DMS114 treated with DMSO at 0.1 percent for 48 hours (cell line): ENCODE data around the gene THEMIS.
"Not testable (repeated sequence)": the region's sequence is repeated elsewhere in the genome, so short reads cannot be mapped to it uniquely, and the experiment has no call there.

Experiments
- DNase-seq: peaks from one replicate; lab custom pipeline; 2025; ENCODE audit not compliant: unreplicated experiment; lab: John Stamatoyannopoulos, UW

THEMIS gene

GRCh38 chr6:127900935-127901334 is at the start of gene THEMIS:
Gene THEMIS (minus strand): TSS chr6:127901058. CDS start chr6:127900932, 126 bp downstream.
- no peak for DNase-seq

GRCh38 chr6:127949251-127949650 is 48.4 kb upstream of the THEMIS start:
- DNase-seq = no peak

GRCh38 chr6:127946388-127946787 is 45.5 kb upstream of the THEMIS start:
- DNase-seq = no peak

- DNase-seq = no peak
Measured at GRCh38 chr6:127945434-127946097, 44.7 kb upstream of the THEMIS start.

- DNase-seq = no peak
Measured at GRCh38 chr6:127941228-127941627, 40.4 kb upstream of the THEMIS start.

GRCh38 chr6:127939442-127940066 is 38.7 kb upstream of the THEMIS start:
- DNase-seq = no peak

GRCh38 chr6:127938701-127939100 is 37.8 kb upstream of the THEMIS start:
- DNase-seq = no peak

- no peak for DNase-seq
Measured at GRCh38 chr6:127937747-127938146, 36.9 kb upstream of the THEMIS start.

GRCh38 chr6:127937102-127937501 is 36.2 kb upstream of the THEMIS start:
- no peak for DNase-seq

- no peak for DNase-seq
Measured at GRCh38 chr6:127934956-127935355, 34.1 kb upstream of the THEMIS start.

- DNase-seq = no peak
Measured at GRCh38 chr6:127933852-127934840, 33.3 kb upstream of the THEMIS start.

GRCh38 chr6:127933137-127933536 is 32.3 kb upstream of the THEMIS start:
- DNase-seq = no peak

GRCh38 chr6:127932708-127933107 is 31.9 kb upstream of the THEMIS start:
- no peak for DNase-seq

- DNase-seq = not testable (repeated sequence)
Measured at GRCh38 chr6:127926441-127926840, 25.6 kb upstream of the THEMIS start.

- no peak for DNase-seq
Measured at GRCh38 chr6:127924440-127924839, 23.6 kb upstream of the THEMIS start.

GRCh38 chr6:127924031-127924430 is 23.2 kb upstream of the THEMIS start:
- no peak for DNase-seq

- DNase-seq = no peak
Measured at GRCh38 chr6:127923135-127923534, 22.3 kb upstream of the THEMIS start.

GRCh38 chr6:127921982-127922381 is 21.1 kb upstream of the THEMIS start:
- no peak for DNase-seq

GRCh38 chr6:127920804-127921203 is 19.9 kb upstream of the THEMIS start:
- no peak for DNase-seq

GRCh38 chr6:127918506-127919427 is 17.9 kb upstream of the THEMIS start:
- no peak for DNase-seq

- DNase-seq = no peak
Measured at GRCh38 chr6:127917766-127918165, 16.9 kb upstream of the THEMIS start.
